22Rv1 (cell line): ENCODE measurements around the gene GLTP.

ENCODE experiments used
- ZFX ChIP-seq: fragments of 450-650 bp; IDR thresholded peaks from 2 replicates; pipeline ENCODE4 v1.6.1; 2017; ENCODE audit warnings: antibody characterized with exemption, borderline replicate concordance
- TF ChIP-seq, protein P1 (sequence below): fragments of 450-650 bp; IDR thresholded peaks from 2 replicates; pipeline ENCODE4 v1.5.1; 2017; ENCODE audit warnings: mild to moderate bottlenecking

DNA sequence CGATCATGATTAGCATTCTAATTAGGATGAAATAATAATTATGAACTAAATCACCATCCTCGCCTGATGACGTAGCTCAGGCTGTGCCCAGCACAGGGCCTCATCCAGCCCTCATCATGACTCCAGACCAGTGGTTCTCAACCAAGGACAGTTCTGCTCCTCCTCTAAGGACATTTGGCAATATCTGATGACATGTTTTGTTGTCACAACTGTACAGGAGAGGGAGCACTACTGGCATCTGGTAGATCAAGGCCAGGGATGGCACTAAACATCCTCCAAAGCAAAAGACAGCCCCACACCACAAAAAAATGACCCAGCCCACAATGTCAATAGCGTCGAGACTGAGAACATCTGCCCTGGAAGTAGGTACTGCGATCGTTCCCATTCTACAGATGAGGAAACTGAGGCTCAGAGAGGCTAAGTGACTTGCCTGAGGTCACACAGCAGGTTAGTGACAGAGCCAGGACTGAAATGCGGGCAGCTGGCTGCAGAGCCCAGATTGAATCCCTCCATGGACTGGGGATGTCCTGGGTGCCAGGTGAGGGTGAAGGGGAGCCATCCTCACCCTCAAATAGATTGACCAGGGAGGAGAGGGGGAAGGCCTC lies 62.6 kb downstream of the GLTP start:
- TF ChIP-seq, protein P1, sequence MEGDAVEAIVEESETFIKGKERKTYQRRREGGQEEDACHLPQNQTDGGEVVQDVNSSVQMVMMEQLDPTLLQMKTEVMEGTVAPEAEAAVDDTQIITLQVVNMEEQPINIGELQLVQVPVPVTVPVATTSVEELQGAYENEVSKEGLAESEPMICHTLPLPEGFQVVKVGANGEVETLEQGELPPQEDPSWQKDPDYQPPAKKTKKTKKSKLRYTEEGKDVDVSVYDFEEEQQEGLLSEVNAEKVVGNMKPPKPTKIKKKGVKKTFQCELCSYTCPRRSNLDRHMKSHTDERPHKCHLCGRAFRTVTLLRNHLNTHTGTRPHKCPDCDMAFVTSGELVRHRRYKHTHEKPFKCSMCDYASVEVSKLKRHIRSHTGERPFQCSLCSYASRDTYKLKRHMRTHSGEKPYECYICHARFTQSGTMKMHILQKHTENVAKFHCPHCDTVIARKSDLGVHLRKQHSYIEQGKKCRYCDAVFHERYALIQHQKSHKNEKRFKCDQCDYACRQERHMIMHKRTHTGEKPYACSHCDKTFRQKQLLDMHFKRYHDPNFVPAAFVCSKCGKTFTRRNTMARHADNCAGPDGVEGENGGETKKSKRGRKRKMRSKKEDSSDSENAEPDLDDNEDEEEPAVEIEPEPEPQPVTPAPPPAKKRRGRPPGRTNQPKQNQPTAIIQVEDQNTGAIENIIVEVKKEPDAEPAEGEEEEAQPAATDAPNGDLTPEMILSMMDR: no peak
- TF ChIP-seq ZFX: no peak
